HG03196 (cell line): Measurements from ENCODE around the gene POFUT2.
"Not testable (repeated sequence)": the region's sequence is repeated elsewhere in the genome, so short reads cannot be mapped to it uniquely, and the experiment has no call there.

Source experiments
- ATAC-seq: cut with Tn5 transposase; IDR thresholded peaks from one replicate; pipeline ENCODE4 v1.9.1; 2021; ENCODE audit not compliant: unreplicated experiment

Gene POFUT2

DNA sequence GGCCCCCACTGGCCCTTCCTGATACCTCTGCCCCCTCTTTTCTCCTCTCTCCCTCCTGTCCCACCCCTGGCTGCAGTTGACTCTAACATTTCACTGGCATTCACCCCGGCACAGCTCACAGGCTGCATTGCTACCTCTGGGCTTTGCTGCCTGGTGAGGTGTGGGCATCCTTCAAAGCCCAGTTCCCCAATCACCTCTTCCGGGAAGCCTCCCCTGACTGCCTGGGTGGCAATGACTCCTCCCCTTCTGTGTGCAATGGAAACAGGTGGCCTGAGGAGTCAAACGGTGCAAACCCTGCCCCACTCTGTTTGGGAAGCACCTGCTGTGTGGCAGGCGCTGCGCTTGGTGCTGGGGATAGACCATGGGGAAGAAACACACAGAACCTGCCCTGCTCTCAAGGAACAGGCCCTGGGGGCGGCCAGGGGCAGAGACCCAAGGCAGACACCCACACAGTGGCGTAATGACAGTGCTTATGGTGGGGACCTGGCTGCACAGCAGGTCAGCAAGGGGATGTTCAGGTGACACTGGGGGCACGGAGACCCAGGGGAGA is 39.3 kb upstream of the POFUT2 start:
- ATAC-seq, result no peak

DNA sequence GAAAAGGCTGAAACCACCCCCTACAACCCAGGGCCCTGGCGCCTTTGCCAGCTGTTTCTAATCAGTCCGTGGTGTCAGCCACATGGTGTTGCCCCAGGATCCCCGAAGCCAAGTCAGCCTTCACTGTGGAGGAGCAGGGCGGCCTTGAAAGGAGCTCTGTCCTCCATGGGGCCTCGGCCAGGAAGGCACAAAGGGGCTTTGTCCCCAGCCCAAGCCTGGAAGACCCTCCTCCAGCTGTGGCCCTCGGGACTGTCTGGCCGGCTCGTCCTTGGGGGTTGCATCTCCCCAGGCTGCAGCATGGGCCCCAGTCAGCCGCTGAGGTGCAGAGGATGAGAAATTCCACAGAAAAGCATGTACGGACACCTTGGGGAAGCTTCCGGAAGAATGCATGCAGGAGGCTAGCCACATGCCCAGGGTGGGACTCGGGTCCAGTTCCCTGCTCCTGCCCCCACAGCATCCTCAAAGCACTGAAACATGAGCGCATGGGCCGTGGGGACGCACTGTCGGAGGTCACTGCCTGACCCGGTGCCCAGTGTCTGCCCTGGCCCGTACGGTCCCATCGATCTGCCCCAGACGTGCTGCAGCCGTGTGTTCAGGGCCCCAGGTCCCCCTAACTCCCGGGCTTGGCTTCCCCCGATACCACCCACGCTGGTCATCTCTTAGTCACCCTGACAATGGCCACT is 38.6 kb upstream of the POFUT2 start:
- no peak for ATAC-seq

DNA sequence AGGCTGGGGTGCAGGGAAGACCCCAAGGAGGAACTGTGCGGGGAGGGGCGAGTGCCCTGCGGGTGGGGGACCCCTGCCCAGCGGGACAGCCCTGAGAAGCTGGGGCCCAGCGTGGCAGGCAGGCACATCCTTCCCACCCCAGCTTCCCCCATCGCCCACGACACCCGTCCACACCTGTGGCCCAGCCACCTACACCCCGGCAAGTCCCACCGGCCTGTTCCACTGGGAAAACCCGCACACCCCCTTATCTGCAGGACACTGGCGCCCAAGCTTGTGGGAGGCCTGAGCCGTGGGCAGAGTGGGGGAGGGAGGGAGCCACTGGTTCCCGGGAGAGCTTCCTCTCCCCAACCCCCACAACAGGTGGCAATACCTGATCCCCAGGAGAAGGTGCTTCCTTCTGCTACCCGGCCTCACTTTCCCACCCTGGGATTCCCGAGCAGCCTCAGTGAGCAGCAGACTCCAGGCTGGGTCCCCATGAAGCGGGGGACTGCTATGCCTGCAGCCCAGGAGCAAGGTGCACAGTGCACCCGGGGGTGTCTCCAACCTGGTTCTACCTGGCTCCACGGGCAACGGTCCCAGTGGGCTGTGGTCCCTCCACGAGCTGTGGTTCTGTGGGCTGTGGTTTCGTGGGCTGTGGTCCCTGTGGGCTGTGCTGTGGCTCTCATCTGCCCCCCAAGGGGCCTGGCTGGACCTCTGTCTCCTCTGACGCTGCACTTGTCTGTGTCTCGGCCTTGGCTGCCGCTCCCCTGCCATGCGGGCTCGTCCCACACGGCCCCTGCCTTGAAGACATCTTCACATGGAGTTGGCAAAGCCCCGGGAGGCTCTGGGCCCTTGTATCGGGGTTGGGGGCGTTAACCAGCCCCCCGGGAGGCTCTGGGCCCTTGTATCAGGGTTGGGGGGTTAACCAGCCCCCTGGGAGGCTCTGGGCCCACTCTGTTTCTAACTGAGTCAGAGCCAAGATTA is 37.8 kb upstream of the POFUT2 start:
- no peak for ATAC-seq

- ATAC-seq, result no peak
Measured at GRCh38 chr21:45324489-45325205, 37.0 kb upstream of the POFUT2 start.

- ATAC-seq, result no peak
Measured at GRCh38 chr21:45323487-45324311, 36.0 kb upstream of the POFUT2 start.

- no peak for ATAC-seq
Measured at GRCh38 chr21:45322960-45323461, 35.3 kb upstream of the POFUT2 start.

DNA sequence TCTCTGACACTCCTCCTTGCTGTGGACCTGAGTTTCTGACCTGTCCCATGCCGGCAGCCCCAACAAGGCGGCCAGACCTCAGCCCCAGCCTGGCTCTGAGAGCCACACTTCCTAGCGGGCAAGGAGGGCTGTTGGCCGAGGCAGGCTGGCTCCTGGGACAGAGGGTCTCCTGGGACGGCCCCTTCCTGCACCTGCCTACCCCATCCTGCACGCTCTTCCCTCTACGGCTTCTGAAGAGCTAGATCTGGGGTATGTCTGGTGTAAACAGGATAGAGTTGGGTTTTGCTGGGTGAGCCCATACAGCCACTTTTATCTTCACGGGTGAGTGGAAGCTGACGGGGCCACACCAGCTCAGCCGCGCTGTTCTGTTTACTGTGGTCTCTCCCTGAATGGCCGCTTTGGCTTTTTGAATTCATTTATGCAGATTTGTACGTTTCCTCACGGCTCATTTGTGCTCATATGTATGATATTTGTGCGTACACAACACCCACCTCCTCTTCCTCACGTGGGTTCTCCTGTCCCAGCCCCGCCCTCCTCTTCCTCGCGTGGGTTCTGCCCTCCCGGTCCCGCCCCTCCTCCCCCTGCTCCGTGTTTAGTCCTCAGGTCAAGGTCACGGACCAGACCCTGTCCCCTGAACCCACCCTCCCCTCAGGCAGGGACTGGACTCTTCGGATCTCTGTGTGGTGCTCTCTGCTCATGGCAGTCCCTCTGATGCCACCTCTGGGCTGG is 34.7 kb upstream of the POFUT2 start:
- ATAC-seq, result no peak

DNA sequence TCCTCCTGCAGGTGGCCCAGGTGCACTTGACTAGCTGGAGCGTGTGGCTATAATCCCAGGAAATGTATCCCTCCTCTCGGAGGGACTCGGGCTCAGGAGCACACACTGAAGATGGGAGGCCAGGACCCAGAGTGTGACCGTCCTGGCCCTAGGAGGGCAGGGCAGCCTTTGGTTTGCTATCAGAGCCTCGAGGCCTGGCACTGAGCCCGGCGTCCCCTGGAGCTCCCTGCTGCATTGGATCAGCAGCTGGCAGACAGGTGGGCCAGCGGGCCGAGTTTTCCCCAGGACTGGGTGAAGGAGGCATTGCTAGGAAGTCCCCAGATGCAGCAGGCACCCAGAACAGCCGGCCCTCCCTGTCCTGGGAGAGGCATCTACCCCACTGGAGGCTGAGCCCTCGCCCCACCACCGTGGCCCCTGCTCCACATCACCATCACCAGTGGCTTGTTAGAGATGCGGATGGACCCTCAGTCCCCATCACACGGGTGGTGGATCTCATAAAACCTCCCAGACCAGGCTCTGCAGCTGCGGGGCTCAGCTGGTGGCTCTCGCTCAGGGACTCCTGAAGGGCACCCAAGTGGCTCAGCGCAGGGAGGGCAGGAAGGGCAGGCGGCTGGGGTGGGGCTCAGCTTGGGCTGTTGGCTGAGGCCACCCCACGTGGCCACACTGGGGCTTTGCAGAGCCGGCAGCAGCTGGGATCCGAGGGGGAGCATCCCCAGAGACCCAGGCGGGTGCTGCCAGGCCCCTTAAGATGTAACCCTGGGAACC is 32.7 kb upstream of the POFUT2 start:
- no peak for ATAC-seq

- no peak for ATAC-seq
Measured at GRCh38 chr21:45319461-45320211, 31.9 kb upstream of the POFUT2 start.

DNA sequence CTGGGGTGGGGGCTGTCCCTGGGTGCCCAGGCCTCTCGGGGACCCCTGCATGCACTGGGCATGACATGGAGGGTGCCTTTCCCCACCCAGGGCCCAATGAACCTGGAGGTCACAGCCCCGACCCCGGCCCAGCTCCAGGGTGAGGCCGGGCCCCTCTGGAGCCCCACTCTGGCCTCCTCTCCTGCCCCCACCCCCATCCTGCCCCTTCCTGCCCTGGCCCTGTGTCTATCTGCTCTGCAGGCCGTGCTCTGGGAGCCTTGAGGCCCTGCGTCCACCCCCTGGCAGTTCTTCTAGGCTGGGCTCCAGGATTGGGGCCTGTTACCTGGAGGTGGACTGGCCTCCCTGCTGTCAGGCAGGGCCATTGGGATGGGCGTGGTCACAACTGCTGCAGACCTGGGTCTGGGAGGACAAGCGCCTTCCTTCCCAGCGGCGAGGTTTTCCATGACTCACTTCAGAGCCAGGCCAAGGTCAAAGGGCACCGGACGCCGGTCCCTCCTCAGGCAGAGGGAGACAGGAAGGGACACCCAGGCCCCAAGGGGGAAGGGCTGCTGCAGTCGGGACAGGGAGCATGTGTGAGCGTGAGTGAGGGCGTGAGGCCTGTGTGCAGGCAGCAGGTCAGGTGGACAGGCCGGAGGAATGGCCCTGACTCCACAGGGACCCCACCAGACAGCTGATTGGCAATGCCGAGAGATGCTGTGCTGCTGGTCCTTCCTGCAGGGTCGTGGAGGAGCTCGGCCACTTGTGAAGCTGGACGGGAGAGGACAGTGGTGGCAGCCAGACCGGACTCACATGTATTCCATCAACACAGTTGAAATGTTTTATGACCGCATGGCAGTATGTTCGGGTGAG is 31.1 kb upstream of the POFUT2 start:
- no peak for ATAC-seq

DNA sequence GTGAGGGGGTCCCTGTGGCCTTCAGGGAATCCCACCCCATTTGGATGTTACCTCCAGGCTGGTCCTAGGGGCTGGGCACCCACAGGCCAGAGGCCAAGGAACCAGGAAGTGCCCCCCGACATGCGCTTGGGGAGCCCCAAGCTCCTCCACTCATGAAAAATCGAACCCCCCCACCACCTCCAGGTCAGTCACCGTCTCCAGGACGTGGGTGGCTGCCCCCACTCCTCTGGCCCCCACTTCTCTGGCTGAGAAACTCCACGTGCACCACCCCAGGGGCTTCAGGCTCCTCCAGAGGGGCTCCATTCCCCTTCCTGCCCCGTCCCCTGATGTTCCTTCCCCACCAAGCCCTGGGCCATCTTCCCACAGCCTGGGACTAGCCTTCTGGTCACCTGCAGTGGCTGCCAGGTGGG is 30.5 kb upstream of the POFUT2 start:
- ATAC-seq, result no peak

DNA sequence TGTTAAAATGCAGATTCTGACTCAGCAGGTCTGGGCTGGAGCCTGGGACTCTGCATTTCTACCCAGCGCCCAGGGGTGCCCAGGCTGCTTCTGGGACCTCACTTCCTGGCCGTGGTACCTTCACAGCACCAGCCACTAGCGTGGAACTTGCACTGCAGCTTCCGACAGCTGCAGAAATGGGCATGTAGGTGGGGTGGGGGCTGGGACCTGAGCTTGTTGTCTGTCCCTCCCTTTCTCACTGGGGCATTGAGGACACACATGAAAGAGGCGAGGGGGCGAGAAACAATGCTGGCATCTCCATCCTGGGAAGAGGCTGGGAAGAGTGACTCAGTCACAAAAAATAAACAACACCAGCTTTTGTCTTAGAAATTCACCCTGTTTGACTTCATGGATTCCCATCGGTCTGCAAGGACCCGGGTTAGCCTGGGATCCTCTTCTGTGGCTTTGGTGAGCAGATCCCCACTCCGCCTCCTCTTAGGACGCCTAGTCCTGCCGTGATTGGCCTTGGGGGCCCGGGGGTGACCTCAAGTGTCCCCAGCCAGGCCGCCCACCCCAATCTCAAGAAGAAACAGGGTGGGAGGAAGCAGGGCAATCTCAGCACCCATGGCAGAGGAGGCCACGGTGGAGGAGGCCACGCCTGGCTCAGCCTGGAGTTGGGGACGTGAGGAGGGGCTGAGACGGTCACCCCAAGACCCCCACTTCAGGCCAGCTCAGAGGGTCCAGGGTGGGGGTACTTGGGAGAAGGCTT is 29.9 kb upstream of the POFUT2 start:
- no peak for ATAC-seq

- no peak for ATAC-seq
Measured at GRCh38 chr21:45316871-45317397, 29.2 kb upstream of the POFUT2 start.

DNA sequence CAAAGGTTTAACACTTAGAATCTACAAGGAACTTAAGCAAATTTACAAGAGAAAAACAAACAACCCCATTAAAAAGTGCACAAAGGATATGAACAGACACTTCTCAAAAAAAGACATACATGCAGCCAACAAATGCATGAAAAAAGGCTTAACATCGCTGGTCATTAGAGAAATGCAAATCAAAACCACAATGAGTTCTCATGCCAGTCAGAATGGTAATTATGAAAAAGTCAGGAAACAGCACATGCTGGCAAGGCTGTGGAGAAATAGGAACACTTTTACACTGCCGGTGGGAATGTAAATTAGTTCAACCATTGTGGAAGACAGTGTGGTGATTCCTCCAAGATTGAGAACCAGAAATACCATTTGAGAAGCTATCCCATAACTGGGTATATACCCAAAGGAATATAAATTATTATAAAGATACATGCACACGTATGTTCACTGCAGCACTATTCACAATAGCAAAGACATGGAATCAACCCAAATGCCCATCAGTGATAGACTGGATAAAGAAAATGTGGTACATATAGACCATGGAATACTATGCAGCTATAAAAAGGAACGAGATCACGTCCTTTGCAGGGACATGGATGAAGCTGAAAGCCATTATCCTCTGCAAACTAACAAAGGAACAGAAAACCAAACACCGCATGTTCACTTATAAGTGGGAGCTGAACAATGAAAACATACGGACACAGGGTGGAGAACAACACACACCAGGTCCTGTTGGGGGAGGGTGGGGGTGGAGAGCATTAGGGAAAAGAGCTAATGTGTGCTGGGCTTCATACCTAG is 28.2 kb upstream of the POFUT2 start:
- ATAC-seq, result not testable (repeated sequence)

DNA sequence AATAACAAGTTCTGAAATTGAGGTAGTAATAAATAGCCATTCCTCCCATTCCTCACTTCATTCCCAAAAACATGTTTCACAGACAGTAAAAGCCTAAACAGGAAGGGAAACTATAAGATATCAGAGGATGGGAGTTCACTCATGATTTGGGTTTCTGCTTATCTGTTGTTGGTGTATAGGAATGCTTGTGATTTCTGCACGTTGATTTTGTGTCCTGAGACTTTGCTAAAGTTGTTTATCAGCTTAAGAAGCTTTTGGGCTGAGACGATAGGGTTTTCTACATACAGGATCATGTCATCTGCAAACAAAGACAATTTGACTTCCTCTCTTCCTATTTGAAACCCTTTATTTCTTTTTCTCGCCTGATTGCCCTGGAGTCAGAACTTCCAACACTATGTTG is 26.0 kb upstream of the POFUT2 start:
- ATAC-seq, result no peak
